SKM-1 treated with dmso at 0.1 percent for 144 hours (cell line): ENCODE results near the gene SPG7.
A peak's percentile ranks its signal among the peaks of the same experiment; 100 is the strongest.

Experiments
- DNase-seq: peaks from one replicate; lab custom pipeline; 2025; ENCODE audit not compliant: unreplicated experiment; lab: John Stamatoyannopoulos, UW

Gene SPG7

GRCh38 chr16:89511374-89511773 is 3.2 kb downstream of the SPG7 start:
- DNase-seq = no peak

GRCh38 chr16:89512453-89512852 is 4.2 kb downstream of the SPG7 start:
- no peak for DNase-seq

- DNase-seq = no peak
Observed at GRCh38 chr16:89517128-89517527, 8.9 kb downstream of the SPG7 start.

- DNase-seq = no peak
Observed at GRCh38 chr16:89519881-89520280, 11.7 kb downstream of the SPG7 start.

GRCh38 chr16:89522287-89522686 is 14.1 kb downstream of the SPG7 start:
- no peak for DNase-seq

- no peak for DNase-seq
Observed at GRCh38 chr16:89523680-89524344, 15.6 kb downstream of the SPG7 start.

GRCh38 chr16:89525146-89525913 is 17.1 kb downstream of the SPG7 start:
- no peak for DNase-seq

GRCh38 chr16:89529097-89529496 is 20.9 kb downstream of the SPG7 start:
- no peak for DNase-seq

- no peak for DNase-seq
Observed at GRCh38 chr16:89530401-89531381, 22.5 kb downstream of the SPG7 start.

GRCh38 chr16:89531821-89532526 is 23.8 kb downstream of the SPG7 start:
- no peak for DNase-seq

GRCh38 chr16:89534252-89534756 is 26.1 kb downstream of the SPG7 start:
- peak; percentile 99 for DNase-seq

GRCh38 chr16:89536371-89536770 is 28.2 kb downstream of the SPG7 start:
- no peak for DNase-seq

- no peak for DNase-seq
Observed at GRCh38 chr16:89536886-89537548, 28.8 kb downstream of the SPG7 start.

- no peak for DNase-seq
Observed at GRCh38 chr16:89537549-89537925, 29.3 kb downstream of the SPG7 start.

GRCh38 chr16:89538286-89538685 is 30.1 kb downstream of the SPG7 start:
- DNase-seq = no peak

GRCh38 chr16:89540557-89540956 is 32.4 kb downstream of the SPG7 start:
- DNase-seq = no peak

GRCh38 chr16:89541792-89542191 is 33.6 kb downstream of the SPG7 start:
- no peak for DNase-seq

GRCh38 chr16:89544113-89544512 is 35.9 kb downstream of the SPG7 start:
- DNase-seq = no peak

GRCh38 chr16:89544713-89545043 is 36.5 kb downstream of the SPG7 start:
- no peak for DNase-seq
